Measurements from ENCODE around the gene PHGDH. TPM values are rescaled to one million over a fixed set of nuclear protein-coding genes. Genes with fewer than 3 reads are reported as not detected.

Gene PHGDH
- total RNA-seq, 1 experiment from 2014 or later, result 592 TPM

GRCh38 chr1:119762953-119763352 lies 51.2 kb downstream of the PHGDH start:
- TF ChIP-seq TCF7 (CRISPR knock-in tag; IDR thresholded peaks at IDR 0.05; ENCODE audit: low read depth) (no peak), CDX4 (CRISPR knock-in tag; IDR thresholded peaks at IDR 0.05; ENCODE audit: borderline replicate concordance) (no peak), ZNF512 (CRISPR knock-in tag; IDR thresholded peaks at IDR 0.05; ENCODE audit: borderline replicate concordance) (no peak), SOX15 (CRISPR knock-in tag; IDR thresholded peaks at IDR 0.05) (no peak), CREB1 (CRISPR knock-in tag; IDR thresholded peaks at IDR 0.05) (no peak), MYBL2 (CRISPR knock-in tag; IDR thresholded peaks at IDR 0.05) (no peak), PRRX2 (CRISPR knock-in tag; IDR thresholded peaks at IDR 0.05) (no peak), ZNF263 (CRISPR knock-in tag; IDR thresholded peaks at IDR 0.05; ENCODE audit: low read depth) (no peak), E2F4 (CRISPR knock-in tag; IDR thresholded peaks at IDR 0.05; ENCODE audit: borderline replicate concordance, low read depth) (no peak), NR3C1 (CRISPR knock-in tag; conservative IDR thresholded peaks at IDR 0.05; ENCODE audit: low read depth) (no peak), ETV6 (CRISPR knock-in tag; IDR thresholded peaks at IDR 0.05) (no peak), RORB (CRISPR knock-in tag; IDR thresholded peaks at IDR 0.05) (no peak), ZNF121 (CRISPR knock-in tag; IDR thresholded peaks at IDR 0.05) (no peak), NR1H2 (CRISPR knock-in tag; IDR thresholded peaks at IDR 0.05) (no peak), ATF3 (CRISPR knock-in tag; conservative IDR thresholded peaks at IDR 0.05) (no peak)
- TF ChIP-seq, protein P1, sequence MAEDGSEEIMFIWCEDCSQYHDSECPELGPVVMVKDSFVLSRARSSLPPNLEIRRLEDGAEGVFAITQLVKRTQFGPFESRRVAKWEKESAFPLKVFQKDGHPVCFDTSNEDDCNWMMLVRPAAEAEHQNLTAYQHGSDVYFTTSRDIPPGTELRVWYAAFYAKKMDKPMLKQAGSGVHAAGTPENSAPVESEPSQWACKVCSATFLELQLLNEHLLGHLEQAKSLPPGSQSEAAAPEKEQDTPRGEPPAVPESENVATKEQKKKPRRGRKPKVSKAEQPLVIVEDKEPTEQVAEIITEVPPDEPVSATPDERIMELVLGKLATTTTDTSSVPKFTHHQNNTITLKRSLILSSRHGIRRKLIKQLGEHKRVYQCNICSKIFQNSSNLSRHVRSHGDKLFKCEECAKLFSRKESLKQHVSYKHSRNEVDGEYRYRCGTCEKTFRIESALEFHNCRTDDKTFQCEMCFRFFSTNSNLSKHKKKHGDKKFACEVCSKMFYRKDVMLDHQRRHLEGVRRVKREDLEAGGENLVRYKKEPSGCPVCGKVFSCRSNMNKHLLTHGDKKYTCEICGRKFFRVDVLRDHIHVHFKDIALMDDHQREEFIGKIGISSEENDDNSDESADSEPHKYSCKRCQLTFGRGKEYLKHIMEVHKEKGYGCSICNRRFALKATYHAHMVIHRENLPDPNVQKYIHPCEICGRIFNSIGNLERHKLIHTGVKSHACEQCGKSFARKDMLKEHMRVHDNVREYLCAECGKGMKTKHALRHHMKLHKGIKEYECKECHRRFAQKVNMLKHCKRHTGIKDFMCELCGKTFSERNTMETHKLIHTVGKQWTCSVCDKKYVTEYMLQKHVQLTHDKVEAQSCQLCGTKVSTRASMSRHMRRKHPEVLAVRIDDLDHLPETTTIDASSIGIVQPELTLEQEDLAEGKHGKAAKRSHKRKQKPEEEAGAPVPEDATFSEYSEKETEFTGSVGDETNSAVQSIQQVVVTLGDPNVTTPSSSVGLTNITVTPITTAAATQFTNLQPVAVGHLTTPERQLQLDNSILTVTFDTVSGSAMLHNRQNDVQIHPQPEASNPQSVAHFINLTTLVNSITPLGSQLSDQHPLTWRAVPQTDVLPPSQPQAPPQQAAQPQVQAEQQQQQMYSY (CRISPR knock-in tag; IDR thresholded peaks at IDR 0.05), result no peak
- TF ChIP-seq, protein P2, sequence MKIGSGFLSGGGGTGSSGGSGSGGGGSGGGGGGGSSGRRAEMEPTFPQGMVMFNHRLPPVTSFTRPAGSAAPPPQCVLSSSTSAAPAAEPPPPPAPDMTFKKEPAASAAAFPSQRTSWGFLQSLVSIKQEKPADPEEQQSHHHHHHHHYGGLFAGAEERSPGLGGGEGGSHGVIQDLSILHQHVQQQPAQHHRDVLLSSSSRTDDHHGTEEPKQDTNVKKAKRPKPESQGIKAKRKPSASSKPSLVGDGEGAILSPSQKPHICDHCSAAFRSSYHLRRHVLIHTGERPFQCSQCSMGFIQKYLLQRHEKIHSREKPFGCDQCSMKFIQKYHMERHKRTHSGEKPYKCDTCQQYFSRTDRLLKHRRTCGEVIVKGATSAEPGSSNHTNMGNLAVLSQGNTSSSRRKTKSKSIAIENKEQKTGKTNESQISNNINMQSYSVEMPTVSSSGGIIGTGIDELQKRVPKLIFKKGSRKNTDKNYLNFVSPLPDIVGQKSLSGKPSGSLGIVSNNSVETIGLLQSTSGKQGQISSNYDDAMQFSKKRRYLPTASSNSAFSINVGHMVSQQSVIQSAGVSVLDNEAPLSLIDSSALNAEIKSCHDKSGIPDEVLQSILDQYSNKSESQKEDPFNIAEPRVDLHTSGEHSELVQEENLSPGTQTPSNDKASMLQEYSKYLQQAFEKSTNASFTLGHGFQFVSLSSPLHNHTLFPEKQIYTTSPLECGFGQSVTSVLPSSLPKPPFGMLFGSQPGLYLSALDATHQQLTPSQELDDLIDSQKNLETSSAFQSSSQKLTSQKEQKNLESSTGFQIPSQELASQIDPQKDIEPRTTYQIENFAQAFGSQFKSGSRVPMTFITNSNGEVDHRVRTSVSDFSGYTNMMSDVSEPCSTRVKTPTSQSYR (CRISPR knock-in tag; IDR thresholded peaks at IDR 0.05), result no peak
- TF ChIP-seq, protein P3, sequence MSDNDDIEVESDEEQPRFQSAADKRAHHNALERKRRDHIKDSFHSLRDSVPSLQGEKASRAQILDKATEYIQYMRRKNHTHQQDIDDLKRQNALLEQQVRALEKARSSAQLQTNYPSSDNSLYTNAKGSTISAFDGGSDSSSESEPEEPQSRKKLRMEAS (CRISPR knock-in tag; IDR thresholded peaks at IDR 0.05), result no peak
- Mint-ChIP-seq H3K36me3 (no peaks in the 10 kb centered on the region), H3K27ac (no peak overlapping the region), H3K4me3 (no peak overlapping the region), H3K9me3 (no peaks in the 10 kb centered on the region), H3K27me3 (ENCODE audit: low read depth) (no peaks in the 10 kb centered on the region; the same call in 1 of the 2 replicates), H3K4me1 (peaks cover 3% of the 10 kb centered on the region)
- DNase-seq (ENCODE audit: low spot score) (no peak), ATAC-seq (no peak)
- ChIA-PET CTCF (no interaction called here), POLR2A (no interaction called here)
